GM23338 (cell line): ENCODE measurements around the gene FAM168A. TPM values are rescaled to one million over a fixed set of nuclear protein-coding genes. Genes with fewer than 3 reads are reported as not detected.

ENCODE experiments used
- ATAC-seq: fragments of 200-7000 bp; cut with Tn5 transposase; 3 replicates; pipeline ENCODE4 v1.9.1; 2020
- DNase-seq: peaks from one replicate; pipeline ENCODE4 v3.0.0-alpha.2; 2015; ENCODE audit warnings: low spot score
- H2AFZ ChIP-seq: fragments of 200-600 bp; sonication (generic); 2 replicates; pipeline ENCODE4 v1.8.0; 2016; ENCODE audit warnings: antibody characterized with exemption, mild to moderate bottlenecking, moderate library complexity
- H3F3A ChIP-seq: fragments of 200-600 bp; sonication (generic); replicated peaks from 2 replicates; pipeline ENCODE4 v1.8.0; 2017; ENCODE audit warnings: antibody characterized with exemption, mixed run types, low read depth
- H3K27ac ChIP-seq: fragments of 200-600 bp; sonication (generic); 2 replicates; pipeline ENCODE4 v1.6.1; 2016; ENCODE audit warnings: low read depth
- H3K27me3 ChIP-seq: fragments of 200-600 bp; sonication (generic); 2 replicates; pipeline ENCODE4 v1.8.0; 2016; ENCODE audit warnings: mild to moderate bottlenecking, mixed run types, moderate library complexity; ENCODE audit not compliant: insufficient read depth
- H3K36me3 ChIP-seq: fragments of 200-600 bp; sonication (generic); 2 replicates; pipeline ENCODE4 v1.8.0; 2016; ENCODE audit warnings: mild to moderate bottlenecking; ENCODE audit not compliant: insufficient read depth
- H3K4me1 ChIP-seq: fragments of 200-600 bp; sonication (generic); 2 replicates; pipeline ENCODE4 v1.8.0; 2016; ENCODE audit warnings: mild to moderate bottlenecking, moderate library complexity; ENCODE audit not compliant: insufficient read depth
- H3K4me2 ChIP-seq: fragments of 200-600 bp; sonication (generic); 2 replicates; pipeline ENCODE4 v1.7.1; 2017; ENCODE audit warnings: mixed run types
- H3K4me3 ChIP-seq: fragments of 200-600 bp; sonication (generic); 2 replicates; pipeline ENCODE4 v1.6.1; 2016; ENCODE audit warnings: mixed run types
- H3K79me2 ChIP-seq: fragments of 200-600 bp; sonication (generic); replicated peaks from 2 replicates; pipeline ENCODE4 v1.8.0; 2017; ENCODE audit warnings: mild to moderate bottlenecking; ENCODE audit not compliant: insufficient read depth
- H3K9me2 ChIP-seq: fragments of 200-600 bp; sonication (generic); 2 replicates; pipeline ENCODE4 v1.8.0; 2017; ENCODE audit not compliant: insufficient read depth
- H4K20me1 ChIP-seq: fragments of 200-600 bp; sonication (generic); replicated peaks from 2 replicates; pipeline ENCODE4 v1.8.0; 2017; ENCODE audit warnings: mild to moderate bottlenecking; ENCODE audit not compliant: insufficient read depth
- H3K27ac Mint-ChIP-seq: 2 replicates; pipeline ENCODE4 v1.8.0; 2020; ENCODE audit warnings: inconsistent platforms, mild to moderate bottlenecking, moderate library complexity, mixed read lengths
- H3K27me3 Mint-ChIP-seq: 3 replicates; pipeline ENCODE4 v1.8.0; 2022; ENCODE audit warnings: low read depth, mild to moderate bottlenecking, moderate library complexity, mixed read lengths, inconsistent platforms; ENCODE audit not compliant: insufficient read depth, poor library complexity
- H3K36me3 Mint-ChIP-seq: 3 replicates; pipeline ENCODE4 v1.8.0; 2021; ENCODE audit warnings: low read depth, mild to moderate bottlenecking, inconsistent platforms, moderate library complexity, mixed read lengths
- H3K4me1 Mint-ChIP-seq: 3 replicates; pipeline ENCODE4 v1.8.0; 2020; ENCODE audit warnings: mild to moderate bottlenecking, inconsistent platforms, mixed read lengths
- H3K4me3 Mint-ChIP-seq: 3 replicates; pipeline ENCODE4 v1.8.0; 2021; ENCODE audit warnings: moderate library complexity, mild to moderate bottlenecking, inconsistent platforms, mixed read lengths
- H3K9me3 Mint-ChIP-seq: 3 replicates; pipeline ENCODE4 v1.8.0; 2020; ENCODE audit warnings: moderate library complexity, mild to moderate bottlenecking, inconsistent platforms, mixed read lengths
- CREB1 ChIP-seq: fragments of 250-450 bp; sonication (Bioruptor Pico); IDR thresholded peaks from 2 replicates; pipeline ENCODE4 v1.5.0; 2020; ENCODE audit warnings: low read depth, mild to moderate bottlenecking, moderate library complexity
- CTCF ChIP-seq, 2 experiments: fragments of 200-600 bp in 1 of 2; sonication (generic) in 1 of 2; conservative IDR thresholded peaks; 2 replicates each; pipeline versions ENCODE4 v1.5.1 to v1.6.1; 2016 to 2017; ENCODE audit warnings: antibody characterized with exemption in 2 of 2, low read depth in 2 of 2, mild to moderate bottlenecking in 2 of 2, moderate library complexity in 1 of 2
- ETS1 ChIP-seq: IDR thresholded peaks from 2 replicates; pipeline ENCODE4 v1.6.1; 2016; ENCODE audit warnings: antibody characterized with exemption
- EZH2 ChIP-seq: fragments of 200-600 bp; sonication (generic); IDR thresholded peaks from one replicate; pipeline ENCODE4 v1.8.0; 2017; ENCODE audit warnings: antibody characterized with exemption, mild to moderate bottlenecking, low read depth; ENCODE audit not compliant: unreplicated experiment
- EZH2phosphoT487 ChIP-seq: fragments of 200-600 bp; sonication (generic); IDR thresholded peaks from one replicate; pipeline ENCODE4 v1.8.1; 2018; ENCODE audit warnings: antibody characterized with exemption; ENCODE audit not compliant: unreplicated experiment
- JUNB ChIP-seq: IDR thresholded peaks from one replicate; pipeline ENCODE4 v1.6.1; 2016; ENCODE audit warnings: antibody characterized with exemption; ENCODE audit not compliant: unreplicated experiment
- NANOG ChIP-seq: IDR thresholded peaks from 2 replicates; pipeline ENCODE4 v1.6.1; 2016; ENCODE audit warnings: antibody characterized with exemption, borderline replicate concordance
- POLR2AphosphoS5 ChIP-seq: IDR thresholded peaks from 2 replicates; pipeline ENCODE4 v1.6.1; 2016; ENCODE audit warnings: antibody characterized with exemption, low read depth
- REST ChIP-seq: IDR thresholded peaks from one replicate; pipeline ENCODE4 v1.6.1; 2018; ENCODE audit warnings: antibody characterized with exemption; ENCODE audit not compliant: unreplicated experiment
- STAT1 ChIP-seq: IDR thresholded peaks from one replicate; pipeline ENCODE4 v1.6.1; 2016; ENCODE audit warnings: antibody characterized with exemption; ENCODE audit not compliant: unreplicated experiment
- ZNF114 ChIP-seq: fragments of 250-450 bp; sonication (Bioruptor Pico); IDR thresholded peaks from 2 replicates; pipeline ENCODE4 v1.5.0; 2020; ENCODE audit warnings: mild to moderate bottlenecking, moderate library complexity
- ZNF331 ChIP-seq: fragments of 250-450 bp; sonication (Bioruptor Pico); IDR thresholded peaks from 2 replicates; pipeline ENCODE4 v1.5.0; 2020; ENCODE audit warnings: low read depth, mild to moderate bottlenecking, moderate library complexity
- ZNF462 ChIP-seq: fragments of 250-450 bp; sonication (Bioruptor Pico); IDR thresholded peaks from 2 replicates; pipeline ENCODE4 v1.5.0; 2020; ENCODE audit warnings: mild to moderate bottlenecking, moderate library complexity
- polyA plus RNA-seq: library from polyadenylated mRNA; unstranded; fragments of >200 nt; fragmentation: Nextera tagmentation; extraction: Ambion mirVana; gene quantifications from 2 replicates; pipeline ENCODE4 v1.2.1, GENCODE V29; 2016
- total RNA-seq: library from RNA; depleted of rRNA; stranded (reverse); fragments of >200 nt; shearing (Covaris generic); gene quantifications from 2 replicates; pipeline ENCODE4 v1.2.3, GENCODE V29; 2014

Gene FAM168A
- total and polyA plus RNA-seq, 2 experiments from 2014 or later, result 8.0 to 20.3 TPM

- Histone ChIP-seq H3K4me3 (no peak overlapping the region), H3F3A (0 out of 2 replicates have a peak, but pooled peaks cover 4% of the 10 kb centered on the region), H3K9me2 (no peaks in the 10 kb centered on the region), H3K79me2 (no peaks in the 10 kb centered on the region), H3K27ac (no peak overlapping the region), H3K4me2 (no peak overlapping the region), H3K4me1 (no peaks in the 10 kb centered on the region), H3K27me3 (no peaks in the 10 kb centered on the region), H3K36me3 (no peaks in the 10 kb centered on the region), H2AFZ (no peak overlapping the region), H4K20me1 (peaks cover 5% of the 10 kb centered on the region)
- H3K27ac Mint-ChIP-seq, result no peak overlapping the region
- no peaks in the 10 kb centered on the region for H3K9me3 Mint-ChIP-seq
- H3K36me3 Mint-ChIP-seq, result no peaks in the 10 kb centered on the region
- DNase-seq (no peak), ATAC-seq (no peak)
- H3K4me1 Mint-ChIP-seq, result peaks cover 3% of the 10 kb centered on the region; the same call in 2 of the 3 replicates
- no peak overlapping the region for H3K4me3 Mint-ChIP-seq
- TF ChIP-seq ZNF331 (CRISPR knock-in tag), result no peak
- no peak for TF ChIP-seq ETS1
- no peak for TF ChIP-seq REST
- TF ChIP-seq POLR2AphosphoS5, result no peak
- no peak for TF ChIP-seq JUNB
- TF ChIP-seq STAT1, result no peak
- no peak for TF ChIP-seq EZH2
- no peak for TF ChIP-seq NANOG
- TF ChIP-seq ZNF462 (CRISPR knock-in tag), result no peak
- no peak for TF ChIP-seq ZNF114
- no peak for TF ChIP-seq CREB1 (CRISPR knock-in tag)
- TF ChIP-seq EZH2phosphoT487, result no peak
- no peak for TF ChIP-seq CTCF (conservative IDR thresholded peaks at IDR 0.05; ENCODE audit: low read depth in 2 of 2)
- H3K27me3 Mint-ChIP-seq, result peaks cover 10% of the 10 kb centered on the region
Measured at GRCh38 chr11:73366953-73367352, 231.0 kb downstream of the FAM168A start.
